Measurements from ENCODE around the gene ST6GALNAC2. TPM values are rescaled to one million over a fixed set of nuclear protein-coding genes. Genes with fewer than 3 reads are reported as not detected.
A peak's percentile ranks its signal among the peaks of the same experiment; 100 is the strongest.

ST6GALNAC2 gene
- total RNA-seq, 4 donors from 2014 or later, result 1.4 to 4.4 (median 1.6) TPM; not detected in 1

GRCh38 chr17:76631821-76632565 lies 46.3 kb upstream of the ST6GALNAC2 start:
- intact Hi-C loops (cut with DNase I; ENCODE audit: low total_unique reads), result no loop called here
- Histone ChIP-seq H3K4me3 (no peak overlapping the region), H3K27ac (peak overlapping the region in 1 of 4 donors; percentile 35), H3K4me1 (peaks cover 0 to 16% (median 0%) of the 10 kb centered on the region in 4 donors), H3K27me3 (no peaks in the 10 kb centered on the region), H3K36me3 (peaks cover 0 to 6% (median 0%) of the 10 kb centered on the region in 4 donors), H3K9me3 (no peaks in the 10 kb centered on the region)
- in situ Hi-C loops (cut with MboI; ENCODE audit: low pct_ligation_motif_present in 1 of 4, low pct_unique_long_range_greater_than_20kb in 1 of 4, low sequenced_read_pairs in 3 of 4), result no loop called here
- peak; percentile 26 for DNase-seq
- WGBS, 2 donors (ENCODE audit: low coverage in 1 of 2), result 47 to 65% methylated on average over 3 to 10 of the region's 10 CpGs
- TF ChIP-seq EP300 (IDR thresholded peaks at IDR 0.05; ENCODE audit: low read depth) (no peak), POLR2AphosphoS5 (IDR thresholded peaks at IDR 0.05) (peak in 1 of 3 donors; percentile 31), POLR2A (IDR thresholded peaks at IDR 0.05) (no peak), CTCF (IDR thresholded peaks at IDR 0.05) (no peak)

GRCh38 chr17:76630151-76630550 lies 44.5 kb upstream of the ST6GALNAC2 start:
- Histone ChIP-seq H3K27me3 (no peaks in the 10 kb centered on the region), H3K27ac (peak overlapping the region in 2 of 4 donors; percentile 23 to 26), H3K36me3 (peaks cover 0 to 7% (median 3%) of the 10 kb centered on the region in 4 donors), H3K4me3 (no peak overlapping the region), H3K4me1 (peaks cover 0 to 16% (median 0%) of the 10 kb centered on the region in 4 donors), H3K9me3 (no peaks in the 10 kb centered on the region)
- TF ChIP-seq POLR2AphosphoS5 (IDR thresholded peaks at IDR 0.05) (peak in 1 of 3 donors; percentile 13), EP300 (IDR thresholded peaks at IDR 0.05; ENCODE audit: low read depth) (no peak)
- WGBS, 2 donors (ENCODE audit: low coverage in 1 of 2), result 46 to 51% methylated on average over 4 to 6 of the region's 6 CpGs
- in situ Hi-C loops (cut with MboI; ENCODE audit: low pct_ligation_motif_present in 1 of 4, low pct_unique_long_range_greater_than_20kb in 1 of 4, low sequenced_read_pairs in 3 of 4) (no loop called here), intact Hi-C loops (cut with DNase I; ENCODE audit: low total_unique reads) (no loop called here)
- no peak for DNase-seq

- no peaks in the 10 kb centered on the region for H3K9me3 ChIP-seq
- in situ Hi-C loops (cut with MboI; ENCODE audit: low pct_ligation_motif_present in 1 of 4, low pct_unique_long_range_greater_than_20kb in 1 of 4, low sequenced_read_pairs in 3 of 4), result loop anchor here in 1 of 4 donors (10.0 kb wide), 1 partner anchor 103 kb away; no protein-coding TSS in a partner anchor
- no peaks in the 10 kb centered on the region for H3K27me3 ChIP-seq
- H3K4me3 ChIP-seq, result no peak overlapping the region
- H3K27ac ChIP-seq, result no peak overlapping the region
- no peak for DNase-seq
- H3K4me1 ChIP-seq, result peaks cover 0 to 7% (median 2%) of the 10 kb centered on the region in 4 donors
- TF ChIP-seq POLR2A (IDR thresholded peaks at IDR 0.05) (no peak), CTCF (IDR thresholded peaks at IDR 0.05) (no peak), EP300 (IDR thresholded peaks at IDR 0.05; ENCODE audit: low read depth) (no peak), POLR2AphosphoS5 (IDR thresholded peaks at IDR 0.05) (no peak)
- 93% methylated on average over 13 of the region's 13 CpGs; no CpG with 5 or more reads in 1 of the 2 donors for WGBS, 2 donors (ENCODE audit: low coverage in 1 of 2)
- H3K36me3 ChIP-seq, result peaks cover 0 to 7% (median 3%) of the 10 kb centered on the region in 4 donors
- intact Hi-C loops (cut with DNase I; ENCODE audit: low total_unique reads), result no loop called here
These were observed 41.9 kb upstream of the ST6GALNAC2 start for GRCh38 chr17:76627510-76627909.

- no peak for TF ChIP-seq POLR2AphosphoS5 (IDR thresholded peaks at IDR 0.05)
- no peak for TF ChIP-seq POLR2A (IDR thresholded peaks at IDR 0.05)
- TF ChIP-seq CTCF (IDR thresholded peaks at IDR 0.05), result no peak
- TF ChIP-seq EP300 (IDR thresholded peaks at IDR 0.05; ENCODE audit: low read depth), result no peak
- H3K4me1 ChIP-seq, result peaks cover 0 to 4% (median 2%) of the 10 kb centered on the region in 4 donors
- H3K27ac ChIP-seq, result no peak overlapping the region
- no peak overlapping the region for H3K4me3 ChIP-seq
- H3K36me3 ChIP-seq, result peaks cover 0 to 7% (median 3%) of the 10 kb centered on the region in 4 donors
- in situ Hi-C loops (cut with MboI; ENCODE audit: low pct_ligation_motif_present in 1 of 4, low pct_unique_long_range_greater_than_20kb in 1 of 4, low sequenced_read_pairs in 3 of 4) (loop anchor here in 1 of 4 donors (10.0 kb wide), 1 partner anchor 102 kb away; no protein-coding TSS in a partner anchor), intact Hi-C loops (cut with DNase I; ENCODE audit: low total_unique reads) (no loop called here)
- H3K9me3 ChIP-seq, result no peaks in the 10 kb centered on the region
- no peaks in the 10 kb centered on the region for H3K27me3 ChIP-seq
- DNase-seq, result no peak
- WGBS, 2 donors (ENCODE audit: low coverage in 1 of 2), result 57 to 76% methylated on average over 8 to 11 of the region's 11 CpGs
These were observed 40.8 kb upstream of the ST6GALNAC2 start for GRCh38 chr17:76626442-76626841.
